GM18951 (cell line): ENCODE measurements around the gene SLC35A5.

Experiments
- POLR2A ChIP-seq: IDR thresholded peaks from 4 replicates; pipeline ENCODE4 v1.6.1; 2011; ENCODE audit warnings: mild to moderate bottlenecking; ENCODE audit not compliant: insufficient read length, insufficient read depth; ENCODE audit errors: extremely low read depth
- in situ Hi-C: fragments of 300-500 bp; cut with MboI; formaldehyde crosslinking; loops from one replicate; pipeline ENCODE4 v1.12.0; 2022; ENCODE audit warnings: low sequenced_read_pairs, mixed read lengths, inconsistent platforms; ENCODE audit not compliant: unreplicated experiment

The SLC35A5 gene

DNA sequence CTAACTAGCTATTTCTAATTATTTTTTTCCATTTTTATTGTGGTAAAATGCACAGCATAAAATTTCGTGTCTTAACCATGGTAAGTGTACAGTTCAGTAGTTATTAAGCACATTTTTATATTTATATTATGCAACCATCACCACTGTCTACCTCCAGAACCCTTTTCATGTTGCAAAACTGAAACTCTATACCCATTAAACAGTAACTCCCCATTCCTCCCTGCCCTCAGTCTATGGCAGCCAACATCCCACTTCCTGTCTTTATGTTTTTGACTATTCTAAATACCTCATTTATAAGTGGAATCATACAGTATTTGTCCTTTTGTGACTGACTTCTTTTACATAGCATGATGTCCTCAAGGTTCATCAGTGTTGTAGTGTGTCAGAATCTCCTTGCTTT lies 25.5 kb downstream of the SLC35A5 start:
- in situ Hi-C loops: no loop called here
- no peak for TF ChIP-seq POLR2A

GRCh38 chr3:112593258-112593657 lies 31.4 kb downstream of the SLC35A5 start:
- in situ Hi-C loops: no loop called here
- no peak for TF ChIP-seq POLR2A

DNA sequence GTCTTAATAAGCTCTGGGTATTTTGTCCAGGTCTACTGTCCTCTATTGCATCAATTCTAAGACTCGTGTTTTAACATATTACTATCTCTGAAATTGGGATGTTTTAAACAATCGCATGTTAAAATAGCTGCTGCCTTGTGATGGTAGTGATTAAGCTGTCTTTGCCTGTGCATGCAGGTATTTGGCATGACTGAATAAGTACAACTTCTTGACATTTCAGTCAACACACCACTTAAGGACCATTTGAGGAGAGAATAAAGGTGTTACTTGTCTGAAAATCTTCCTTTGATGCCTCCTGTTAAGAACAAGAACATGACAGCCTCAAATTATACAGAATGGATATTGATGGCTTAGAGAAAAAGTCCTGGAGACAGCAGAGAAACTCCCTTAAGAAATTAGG lies 33.0 kb downstream of the SLC35A5 start:
- no peak for TF ChIP-seq POLR2A
- in situ Hi-C loops: no loop called here

DNA sequence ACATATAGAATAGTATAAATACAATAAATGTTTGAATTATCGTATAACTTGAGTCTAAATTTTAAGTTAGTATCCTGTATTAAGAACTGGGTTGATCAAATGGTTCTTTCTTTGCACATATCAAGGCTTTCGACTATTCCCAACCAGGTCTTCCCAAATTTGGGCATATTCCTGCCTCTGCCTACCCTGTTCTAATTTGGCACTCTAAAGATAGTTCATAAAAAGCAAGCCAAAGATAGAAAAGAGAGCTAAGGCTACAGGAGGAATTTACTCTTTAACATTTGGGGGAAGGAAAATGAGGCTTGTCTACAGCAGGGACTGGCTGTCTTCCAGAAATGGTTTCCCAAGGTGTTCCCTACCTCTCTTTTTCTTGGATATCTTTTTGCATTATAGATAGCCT lies 36.1 kb downstream of the SLC35A5 start:
- TF ChIP-seq POLR2A: no peak
- in situ Hi-C loops: no loop called here

- in situ Hi-C loops: no loop called here
- TF ChIP-seq POLR2A: no peak
Measured at GRCh38 chr3:112598731-112599130, 36.9 kb downstream of the SLC35A5 start.

GRCh38 chr3:112602217-112602838 lies 40.5 kb downstream of the SLC35A5 start:
- in situ Hi-C loops: no loop called here
- no peak for TF ChIP-seq POLR2A

GRCh38 chr3:112604536-112604935 lies 42.7 kb downstream of the SLC35A5 start:
- in situ Hi-C loops: no loop called here
- no peak for TF ChIP-seq POLR2A

DNA sequence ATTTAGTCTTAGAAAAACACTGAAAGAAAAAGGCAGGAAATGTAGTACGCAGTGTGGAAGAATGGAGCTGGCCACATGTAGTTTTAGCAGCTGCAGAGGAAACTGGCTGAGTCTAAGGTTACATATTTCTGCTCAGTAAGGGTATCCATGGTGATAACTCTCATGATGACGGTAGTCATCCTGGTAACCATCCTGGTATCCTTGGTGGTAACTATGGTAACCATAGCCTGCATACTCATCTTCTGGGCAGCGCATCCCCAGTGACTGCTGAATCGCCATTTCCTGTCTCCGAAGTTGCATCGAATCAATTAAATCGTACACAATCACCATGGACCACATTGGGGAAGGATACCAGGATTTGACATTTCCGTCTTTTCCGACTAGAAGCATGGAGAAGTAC lies 43.4 kb downstream of the SLC35A5 start:
- in situ Hi-C loops: no loop called here
- TF ChIP-seq POLR2A: no peak

DNA sequence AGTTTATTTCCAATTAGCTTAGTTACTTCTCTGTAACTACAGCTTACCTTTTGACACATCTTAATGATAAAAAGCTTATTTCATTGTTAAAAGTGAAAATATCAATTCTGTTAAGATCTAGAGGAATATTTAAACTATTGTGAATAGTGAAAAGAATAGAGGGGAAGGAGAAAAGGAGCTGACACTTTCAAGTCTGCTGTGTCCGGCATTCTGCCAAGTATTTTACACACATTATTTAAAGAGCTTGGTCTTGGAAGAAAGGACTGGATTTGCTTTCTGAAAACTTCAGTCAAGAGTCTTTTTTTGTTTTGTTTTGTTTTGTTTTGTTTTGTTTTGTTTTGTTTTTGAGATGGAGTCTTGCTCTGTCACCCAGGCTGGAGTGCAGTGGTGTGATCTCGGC lies 44.3 kb downstream of the SLC35A5 start:
- no peak for TF ChIP-seq POLR2A
- in situ Hi-C loops: no loop called here

DNA sequence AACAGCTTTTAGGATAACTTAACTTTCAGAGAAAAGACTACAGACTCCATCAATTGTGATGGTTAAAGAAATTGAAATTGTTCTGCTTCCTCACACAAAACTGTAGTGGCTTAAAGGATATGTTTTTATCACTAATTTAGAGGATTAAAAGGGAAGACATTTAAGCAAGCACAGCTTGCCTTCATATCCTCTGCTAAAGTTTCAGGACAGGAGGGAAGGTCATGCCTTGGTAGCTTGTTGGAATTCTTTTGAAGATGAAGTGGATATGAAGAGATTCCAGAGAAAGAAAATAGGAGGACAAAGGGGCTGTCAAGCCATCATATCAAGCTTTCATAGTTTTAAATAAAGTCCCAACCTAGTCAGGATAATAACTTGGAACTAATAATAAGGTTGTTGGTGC lies 46.0 kb downstream of the SLC35A5 start:
- TF ChIP-seq POLR2A: no peak
- in situ Hi-C loops: no loop called here

- in situ Hi-C loops: no loop called here
- no peak for TF ChIP-seq POLR2A
Measured at GRCh38 chr3:112610121-112610520, 48.3 kb downstream of the SLC35A5 start.

DNA sequence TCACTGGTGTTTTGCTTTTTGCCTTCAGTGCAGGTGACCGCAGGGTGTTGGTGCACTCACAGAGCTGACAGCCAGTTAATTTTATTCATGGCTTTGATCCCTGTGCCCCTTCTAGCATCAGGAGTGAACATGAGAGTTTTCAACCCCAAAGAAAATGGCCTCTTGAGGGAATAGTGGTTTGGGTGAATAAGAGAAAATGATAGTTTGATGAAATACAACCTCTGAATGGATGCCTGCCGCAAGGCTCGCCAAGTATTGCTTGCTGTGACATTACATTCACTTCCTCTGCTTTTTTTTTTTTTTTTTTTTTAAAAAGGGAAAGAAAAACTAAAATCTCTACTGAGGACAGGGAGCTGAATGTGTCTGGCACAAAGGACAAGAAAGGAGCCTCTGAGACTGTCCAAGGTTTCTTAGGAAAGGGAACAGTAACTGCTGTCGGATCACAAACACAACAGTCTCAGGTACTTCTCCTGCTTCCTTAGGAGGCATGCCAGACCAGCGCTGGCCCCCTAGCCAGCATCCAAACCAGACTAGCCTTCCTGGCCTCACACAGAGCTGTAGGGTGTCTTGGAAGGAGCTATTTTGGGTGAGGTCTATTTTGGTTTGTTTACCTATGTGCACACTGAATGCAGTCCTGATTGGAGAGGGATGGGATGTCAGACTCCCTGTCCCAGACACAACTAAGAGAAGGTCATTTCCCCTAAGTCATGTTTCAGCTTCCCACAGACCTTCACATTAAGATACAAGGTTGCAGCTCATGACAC lies 50.1 kb downstream of the SLC35A5 start:
- TF ChIP-seq POLR2A: no peak
- in situ Hi-C loops: no loop called here

DNA sequence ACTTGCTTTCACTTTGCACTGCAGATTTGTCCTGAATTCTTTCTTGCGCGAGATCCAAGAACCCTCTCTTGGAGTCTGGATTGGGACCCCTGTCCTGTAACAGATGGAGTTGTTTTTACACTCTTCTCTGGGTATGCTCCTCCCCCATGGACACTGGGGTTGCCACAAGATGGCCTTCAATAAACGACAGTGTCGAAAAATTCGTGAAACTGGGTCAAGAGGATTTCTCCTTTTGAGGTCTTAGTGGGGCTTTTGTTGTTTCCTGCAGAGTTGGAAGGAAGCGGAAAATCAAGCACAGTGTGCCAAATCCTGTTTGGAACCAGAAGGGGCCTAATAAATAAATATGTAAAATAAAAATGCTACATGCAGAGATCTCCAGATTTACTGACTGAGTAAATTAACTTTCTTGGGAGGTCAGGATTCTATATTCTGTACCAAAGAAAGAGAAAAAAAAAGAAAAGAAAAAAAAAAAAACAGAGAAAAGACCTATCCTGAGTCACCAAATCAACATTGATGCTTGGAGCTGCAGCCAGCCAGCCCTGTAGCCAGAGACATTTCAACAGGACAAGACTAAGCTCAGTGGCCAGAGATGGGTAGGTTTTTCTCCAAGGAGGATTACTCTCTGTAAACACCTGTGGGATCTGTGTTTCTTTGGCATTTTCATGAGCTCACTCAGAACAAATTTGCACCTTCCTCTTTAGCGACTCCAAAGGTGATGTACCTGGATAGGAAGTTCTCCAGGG lies 54.3 kb downstream of the SLC35A5 start:
- in situ Hi-C loops: no loop called here
- no peak for TF ChIP-seq POLR2A

DNA sequence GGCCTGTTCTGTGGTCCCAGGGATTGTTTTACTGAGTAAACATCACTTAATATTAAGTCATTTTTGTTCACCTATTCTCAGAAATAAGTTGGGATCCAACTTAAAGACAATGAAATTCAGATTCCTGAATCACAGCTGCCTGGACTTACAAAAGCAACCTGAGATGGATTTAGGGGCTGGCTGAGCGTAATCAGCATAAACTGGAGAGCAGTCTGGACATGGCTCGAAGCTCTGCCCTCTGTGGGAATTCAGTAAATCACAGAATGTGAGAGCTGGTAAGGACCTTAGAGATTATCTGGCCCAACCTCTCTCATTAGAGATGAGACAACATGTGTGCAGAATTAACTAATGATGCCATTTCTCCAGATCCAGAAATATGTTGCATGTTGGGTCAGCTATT lies 55.4 kb downstream of the SLC35A5 start:
- no peak for TF ChIP-seq POLR2A
- in situ Hi-C loops: no loop called here

DNA sequence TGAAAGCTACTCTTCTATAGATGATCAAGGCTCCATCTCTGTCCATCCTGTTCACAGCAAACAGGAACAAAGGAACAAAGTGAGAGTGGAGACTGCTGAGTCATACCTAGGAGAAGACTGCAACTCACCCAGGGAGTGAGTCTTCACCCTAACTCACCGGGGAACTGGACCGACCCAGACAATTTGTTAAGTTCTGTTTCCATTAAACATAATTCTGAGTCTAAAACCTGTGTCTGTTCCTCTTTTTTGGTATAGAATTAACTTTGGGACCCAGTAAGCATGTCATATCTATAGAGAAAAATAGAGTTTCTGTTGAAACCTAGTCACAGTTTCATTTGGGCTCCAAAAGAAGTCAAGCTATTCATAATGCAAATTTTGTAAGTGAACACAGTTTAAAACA lies 57.5 kb downstream of the SLC35A5 start:
- no peak for TF ChIP-seq POLR2A
- in situ Hi-C loops: no loop called here
